Activated T-cell treated with anti-CD3 and anti-CD28 coated beads for 24 hours (primary cell): ENCODE results near the gene FUT7.

Source experiments
- DNase-seq: peaks from one replicate; pipeline ENCODE4 v3.0.0-alpha.2; 2020; ENCODE audit warnings: low read depth

The FUT7 gene

GRCh38 chr9:136982232-136983051 lies 49.4 kb downstream of the FUT7 start, which contains the start of gene LCNL1:
Gene LCNL1, plus strand, starts transcription at chr9:136982993. Its CDS starts 594 bp downstream, at chr9:136983587.
- no peak for DNase-seq

GRCh38 chr9:136981588-136982231 lies 50.2 kb downstream of the FUT7 start:
- DNase-seq = no peak

- no peak for DNase-seq
These were observed 51.0 kb downstream of the FUT7 start for GRCh38 chr9:136980669-136981478.
